SK-N-MC (cell line): Measurements from ENCODE around the gene NTMT1.

ENCODE experiments used
- EZH2 ChIP-seq: fragments of 200-600 bp; sonication (generic); IDR thresholded peaks from one replicate; pipeline ENCODE4 v1.6.1; 2017; ENCODE audit warnings: antibody characterized with exemption
- POLR2AphosphoS5 ChIP-seq: IDR thresholded peaks from 2 replicates; pipeline ENCODE4 v1.6.1; 2012; ENCODE audit warnings: mild to moderate bottlenecking, low read depth, low read length, borderline replicate concordance

DNA sequence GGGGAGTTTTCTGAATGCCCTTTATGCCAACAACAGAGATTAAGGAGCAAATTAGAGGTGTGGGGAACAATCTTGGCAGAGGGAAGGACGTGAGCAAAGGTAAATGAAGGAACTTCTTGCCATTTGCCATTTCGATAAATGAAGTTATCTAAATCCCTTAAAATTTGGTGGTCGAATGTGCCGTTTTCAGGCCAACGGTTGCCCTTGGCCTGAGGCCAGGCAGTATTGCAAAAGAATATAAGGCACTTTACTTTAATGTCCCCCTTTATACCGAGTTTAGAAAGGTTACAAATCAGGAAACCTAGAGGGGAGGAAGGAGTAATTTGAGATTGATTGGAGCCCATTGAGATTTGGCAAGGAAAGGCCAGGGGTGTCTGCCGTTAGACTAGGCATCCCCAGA, 31.3 kb upstream of the NTMT1 start:
- TF ChIP-seq EZH2 (no peak), POLR2AphosphoS5 (no peak)
